Activated naive CD8-positive, alpha-beta T cell treated with anti-CD3 and anti-CD28 coated beads, Interleukin-2, amount 50 U/mL, for 24 hours (primary cell): ENCODE results near the gene GRIK4.

ENCODE experiments used
- ATAC-seq: fragments of 150-1000 bp; cut with Tn5 transposase; one replicate; pipeline ENCODE4 v1.10.0; 2021
- DNase-seq: peaks from one replicate; pipeline ENCODE4 v3.0.0; 2021
- H3K27ac Mint-ChIP-seq: one replicate; pipeline ENCODE4 v1.8.0; 2021; ENCODE audit warnings: mild to moderate bottlenecking, mixed read lengths
- H3K27me3 Mint-ChIP-seq: one replicate; pipeline ENCODE4 v1.8.0; 2021; ENCODE audit warnings: mixed read lengths
- H3K36me3 Mint-ChIP-seq: one replicate; pipeline ENCODE4 v1.8.0; 2021; ENCODE audit warnings: low read depth, mixed read lengths
- H3K4me1 Mint-ChIP-seq: one replicate; pipeline ENCODE4 v1.8.0; 2021; ENCODE audit warnings: mixed read lengths
- H3K4me3 Mint-ChIP-seq: one replicate; pipeline ENCODE4 v1.8.0; 2021; ENCODE audit warnings: mild to moderate bottlenecking, moderate library complexity, mixed read lengths
- H3K9me3 Mint-ChIP-seq: one replicate; pipeline ENCODE4 v1.8.0; 2021; ENCODE audit warnings: mixed read lengths

Gene GRIK4

GRCh38 chr11:120811731-120812130 is 300.2 kb downstream of the GRIK4 start:
- no peaks in the 10 kb centered on the region for H3K36me3 Mint-ChIP-seq
- H3K4me3 Mint-ChIP-seq: no peak overlapping the region
- H3K27me3 Mint-ChIP-seq: peaks cover 14% of the 10 kb centered on the region
- H3K27ac Mint-ChIP-seq: no peak overlapping the region
- H3K9me3 Mint-ChIP-seq: no peaks in the 10 kb centered on the region
- H3K4me1 Mint-ChIP-seq: no peaks in the 10 kb centered on the region
- DNase-seq (no peak), ATAC-seq (no peak)

- no peaks in the 10 kb centered on the region for H3K36me3 Mint-ChIP-seq
- no peak for ATAC-seq
- H3K4me3 Mint-ChIP-seq: no peak overlapping the region
- peaks cover 17% of the 10 kb centered on the region for H3K27me3 Mint-ChIP-seq
- no peak for DNase-seq
- H3K9me3 Mint-ChIP-seq: no peaks in the 10 kb centered on the region
- no peaks in the 10 kb centered on the region for H3K4me1 Mint-ChIP-seq
- no peak overlapping the region for H3K27ac Mint-ChIP-seq
Measured at GRCh38 chr11:120814531-120815318, 303.2 kb downstream of the GRIK4 start.

- no peak for ATAC-seq
- Mint-ChIP-seq H3K4me3 (no peak overlapping the region), H3K27me3 (peaks cover 22% of the 10 kb centered on the region), H3K4me1 (no peaks in the 10 kb centered on the region), H3K27ac (no peak overlapping the region), H3K36me3 (no peaks in the 10 kb centered on the region), H3K9me3 (no peaks in the 10 kb centered on the region)
- DNase-seq: no peak
Measured at GRCh38 chr11:120815319-120816100, 304.0 kb downstream of the GRIK4 start.

GRCh38 chr11:120816176-120816575 is 304.6 kb downstream of the GRIK4 start:
- Mint-ChIP-seq H3K9me3 (no peaks in the 10 kb centered on the region), H3K27ac (no peak overlapping the region), H3K4me1 (no peaks in the 10 kb centered on the region), H3K36me3 (no peaks in the 10 kb centered on the region), H3K27me3 (peaks cover 22% of the 10 kb centered on the region), H3K4me3 (no peak overlapping the region)
- DNase-seq (no peak), ATAC-seq (no peak)

- Mint-ChIP-seq H3K27me3 (peaks cover 22% of the 10 kb centered on the region), H3K36me3 (no peaks in the 10 kb centered on the region), H3K4me3 (no peak overlapping the region), H3K27ac (no peak overlapping the region), H3K4me1 (no peaks in the 10 kb centered on the region), H3K9me3 (no peaks in the 10 kb centered on the region)
- no peak for DNase-seq
- no peak for ATAC-seq
Measured at GRCh38 chr11:120816711-120817110, 305.2 kb downstream of the GRIK4 start.

- no peak overlapping the region for H3K27ac Mint-ChIP-seq
- no peaks in the 10 kb centered on the region for H3K36me3 Mint-ChIP-seq
- peaks cover 22% of the 10 kb centered on the region for H3K27me3 Mint-ChIP-seq
- H3K4me3 Mint-ChIP-seq: no peak overlapping the region
- DNase-seq (no peak), ATAC-seq (no peak)
- H3K4me1 Mint-ChIP-seq: no peaks in the 10 kb centered on the region
- no peaks in the 10 kb centered on the region for H3K9me3 Mint-ChIP-seq
Measured at GRCh38 chr11:120817158-120817557, 305.6 kb downstream of the GRIK4 start.

- peaks cover 18% of the 10 kb centered on the region for H3K27me3 Mint-ChIP-seq
- H3K4me1 Mint-ChIP-seq: no peaks in the 10 kb centered on the region
- H3K9me3 Mint-ChIP-seq: no peaks in the 10 kb centered on the region
- no peak for ATAC-seq
- H3K36me3 Mint-ChIP-seq: no peaks in the 10 kb centered on the region
- no peak overlapping the region for H3K27ac Mint-ChIP-seq
- H3K4me3 Mint-ChIP-seq: no peak overlapping the region
- no peak for DNase-seq
Measured at GRCh38 chr11:120818097-120818496, 306.5 kb downstream of the GRIK4 start.

- peaks cover 18% of the 10 kb centered on the region for H3K27me3 Mint-ChIP-seq
- no peaks in the 10 kb centered on the region for H3K9me3 Mint-ChIP-seq
- ATAC-seq (no peak), DNase-seq (no peak)
- no peaks in the 10 kb centered on the region for H3K36me3 Mint-ChIP-seq
- H3K4me1 Mint-ChIP-seq: no peaks in the 10 kb centered on the region
- no peak overlapping the region for H3K27ac Mint-ChIP-seq
- H3K4me3 Mint-ChIP-seq: no peak overlapping the region
Measured at GRCh38 chr11:120819003-120819402, 307.5 kb downstream of the GRIK4 start.

- Mint-ChIP-seq H3K27ac (no peak overlapping the region), H3K36me3 (no peaks in the 10 kb centered on the region), H3K27me3 (peaks cover 18% of the 10 kb centered on the region), H3K9me3 (no peaks in the 10 kb centered on the region), H3K4me1 (no peaks in the 10 kb centered on the region), H3K4me3 (no peak overlapping the region)
- ATAC-seq (no peak), DNase-seq (no peak)
Measured at GRCh38 chr11:120819437-120820365, 308.2 kb downstream of the GRIK4 start.

GRCh38 chr11:120823159-120823558 is 311.6 kb downstream of the GRIK4 start:
- Mint-ChIP-seq H3K27me3 (peaks cover 17% of the 10 kb centered on the region), H3K9me3 (no peaks in the 10 kb centered on the region), H3K4me1 (no peaks in the 10 kb centered on the region), H3K27ac (no peak overlapping the region), H3K4me3 (no peak overlapping the region), H3K36me3 (no peaks in the 10 kb centered on the region)
- DNase-seq (no peak), ATAC-seq (no peak)

- no peak for ATAC-seq
- Mint-ChIP-seq H3K27me3 (peaks cover 18% of the 10 kb centered on the region), H3K27ac (no peak overlapping the region), H3K9me3 (no peaks in the 10 kb centered on the region), H3K36me3 (no peaks in the 10 kb centered on the region), H3K4me1 (no peaks in the 10 kb centered on the region), H3K4me3 (no peak overlapping the region)
- DNase-seq: no peak
Measured at GRCh38 chr11:120824242-120824641, 312.7 kb downstream of the GRIK4 start.

- no peaks in the 10 kb centered on the region for H3K36me3 Mint-ChIP-seq
Measured at GRCh38 chr11:120827198-120827597, 315.6 kb downstream of the GRIK4 start.

GRCh38 chr11:120827820-120828219 is 316.3 kb downstream of the GRIK4 start:
- Mint-ChIP-seq H3K27me3 (peaks cover 12% of the 10 kb centered on the region), H3K27ac (no peak overlapping the region), H3K36me3 (no peaks in the 10 kb centered on the region), H3K4me1 (no peaks in the 10 kb centered on the region), H3K9me3 (no peaks in the 10 kb centered on the region), H3K4me3 (no peak overlapping the region)
- no peak for ATAC-seq
- DNase-seq: no peak

More at GRCh38 chr11:120827198-120827597, 315.6 kb downstream of the GRIK4 start:
- peaks cover 10% of the 10 kb centered on the region for H3K27me3 Mint-ChIP-seq
- ATAC-seq (no peak), DNase-seq (no peak)
- H3K4me1 Mint-ChIP-seq: no peaks in the 10 kb centered on the region
- H3K27ac Mint-ChIP-seq: no peak overlapping the region
- H3K4me3 Mint-ChIP-seq: no peak overlapping the region
- H3K9me3 Mint-ChIP-seq: no peaks in the 10 kb centered on the region

GRCh38 chr11:120828847-120829246 is 317.3 kb downstream of the GRIK4 start:
- Mint-ChIP-seq H3K36me3 (no peaks in the 10 kb centered on the region), H3K27me3 (peaks cover 12% of the 10 kb centered on the region), H3K27ac (no peak overlapping the region), H3K4me3 (no peak overlapping the region), H3K4me1 (no peaks in the 10 kb centered on the region), H3K9me3 (no peaks in the 10 kb centered on the region)
- ATAC-seq: no peak
- DNase-seq: no peak
